Measurements from ENCODE around the gene MCUB.
"Not testable (repeated sequence)": the region's sequence is repeated elsewhere in the genome, so short reads cannot be mapped to it uniquely, and the experiment has no call there.

DNA sequence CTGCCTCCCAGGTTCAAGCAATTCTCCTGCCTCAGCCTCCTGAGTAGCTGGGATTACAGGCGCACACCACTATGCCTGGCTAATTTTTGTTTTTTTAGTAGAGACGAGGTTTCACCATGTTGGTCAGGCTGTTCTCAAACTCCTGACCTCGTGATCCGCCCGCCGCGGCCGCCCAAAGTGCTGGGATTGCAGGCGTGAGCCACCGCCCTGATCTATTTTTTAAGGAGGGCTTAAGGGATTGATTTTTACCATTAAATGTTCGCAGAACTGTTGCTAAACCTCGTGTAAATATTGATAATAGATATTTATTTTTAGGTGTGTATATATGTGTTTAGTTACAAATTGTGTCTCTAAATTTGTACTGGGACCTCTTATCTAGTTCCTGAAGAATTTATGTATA lies 46.7 kb upstream of the MCUB start:
- TF ChIP-seq SIN3A (IDR thresholded peaks at IDR 0.05; ENCODE audit: borderline replicate concordance, insufficient read depth, low read depth, low read length): not testable (repeated sequence)
- TF ChIP-seq, protein P1, sequence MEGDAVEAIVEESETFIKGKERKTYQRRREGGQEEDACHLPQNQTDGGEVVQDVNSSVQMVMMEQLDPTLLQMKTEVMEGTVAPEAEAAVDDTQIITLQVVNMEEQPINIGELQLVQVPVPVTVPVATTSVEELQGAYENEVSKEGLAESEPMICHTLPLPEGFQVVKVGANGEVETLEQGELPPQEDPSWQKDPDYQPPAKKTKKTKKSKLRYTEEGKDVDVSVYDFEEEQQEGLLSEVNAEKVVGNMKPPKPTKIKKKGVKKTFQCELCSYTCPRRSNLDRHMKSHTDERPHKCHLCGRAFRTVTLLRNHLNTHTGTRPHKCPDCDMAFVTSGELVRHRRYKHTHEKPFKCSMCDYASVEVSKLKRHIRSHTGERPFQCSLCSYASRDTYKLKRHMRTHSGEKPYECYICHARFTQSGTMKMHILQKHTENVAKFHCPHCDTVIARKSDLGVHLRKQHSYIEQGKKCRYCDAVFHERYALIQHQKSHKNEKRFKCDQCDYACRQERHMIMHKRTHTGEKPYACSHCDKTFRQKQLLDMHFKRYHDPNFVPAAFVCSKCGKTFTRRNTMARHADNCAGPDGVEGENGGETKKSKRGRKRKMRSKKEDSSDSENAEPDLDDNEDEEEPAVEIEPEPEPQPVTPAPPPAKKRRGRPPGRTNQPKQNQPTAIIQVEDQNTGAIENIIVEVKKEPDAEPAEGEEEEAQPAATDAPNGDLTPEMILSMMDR (IDR thresholded peaks at IDR 0.05): not testable (repeated sequence)
